Panc1 (cell line): ENCODE results near the gene CSH2. TPM values are rescaled to one million over a fixed set of nuclear protein-coding genes. Genes with fewer than 3 reads are reported as not detected.
"Not testable (repeated sequence)": the region's sequence is repeated elsewhere in the genome, so short reads cannot be mapped to it uniquely, and the experiment has no call there.

ENCODE experiments used
- ATAC-seq: fragments of 200-7000 bp; cut with Tn5 transposase; 2 replicates; pipeline ENCODE4 v1.9.1; 2020; ENCODE audit warnings: mild to moderate bottlenecking, moderate library complexity
- BruUV-seq: library from RNA; stranded (reverse); fragments of 400-500 nt; replicated peaks from 2 replicates; lab custom pipeline; 2021; lab: Mats Ljungman, UMichigan
- CTCF ChIA-PET: fragments of 300-600 bp; sonication (Branson Sonifier 250); formaldehyde crosslinking; loops from one replicate; lab custom pipeline; 2022; ENCODE audit warnings: antibody characterized with exemption; lab: Charles Lee
- POLR2A ChIA-PET: fragments of 300-600 bp; sonication (Branson Sonifier 250); formaldehyde crosslinking; loops from one replicate; lab custom pipeline; 2022; ENCODE audit warnings: antibody characterized with exemption; lab: Charles Lee
- DNase-seq: peaks from one replicate; pipeline ENCODE4 v3.0.0-alpha.2; 2010; ENCODE audit warnings: low read depth, low spot score
- H3K27ac ChIP-seq: 2 replicates; pipeline ENCODE4 v1.5.1; 2011; ENCODE audit warnings: mild to moderate bottlenecking, low read length, inconsistent platforms
- H3K27me3 ChIP-seq: fragments of 200-500 bp; sonication (Bioruptor generic); 2 replicates; pipeline ENCODE4 v1.6.0; 2014; ENCODE audit warnings: low read length, inconsistent platforms; ENCODE audit not compliant: control insufficient read depth, insufficient read depth
- H3K36me3 ChIP-seq: fragments of 200-500 bp; sonication (Bioruptor generic); 2 replicates; pipeline ENCODE4 v1.5.1; 2014; ENCODE audit warnings: inconsistent platforms, mild to moderate bottlenecking, low read length, moderate library complexity; ENCODE audit not compliant: control insufficient read depth, insufficient read depth
- H3K4me1 ChIP-seq: 2 replicates; pipeline ENCODE4 v1.5.1; 2011; ENCODE audit warnings: inconsistent platforms, mild to moderate bottlenecking, low read length, moderate library complexity; ENCODE audit not compliant: control insufficient read depth, insufficient read depth
- H3K4me3 ChIP-seq, 2 experiments: 2 replicates each; pipeline ENCODE4 v1.5.1; 2011 to 2012; ENCODE audit warnings: low read depth in 2 of 2, low read length in 2 of 2, mild to moderate bottlenecking in 2 of 2, inconsistent platforms in 1 of 2, moderate library complexity in 1 of 2
- H3K9me3 ChIP-seq: fragments of 200-500 bp; sonication (Bioruptor generic); 2 replicates; pipeline ENCODE4 v1.5.1; 2014; ENCODE audit warnings: low read depth, mild to moderate bottlenecking, inconsistent platforms, low read length, moderate library complexity; ENCODE audit not compliant: control insufficient read depth, insufficient read depth
- CTCF ChIP-seq: fragments of 450-650 bp; IDR thresholded peaks from 2 replicates; pipeline ENCODE4 v1.5.1; 2017; ENCODE audit warnings: mild to moderate bottlenecking
- in situ Hi-C: cut with HindIII; loops from 2 replicates; pipeline ENCODE4 v1.10.0; 2016; ENCODE audit warnings: low sequenced_read_pairs, low pct_unique_long_range_greater_than_20kb
- intact Hi-C: fragments of 100-400 bp; cut with micrococcal nuclease; formaldehyde crosslinking; loops from one replicate; pipeline ENCODE4 v1.10.0; 2022; ENCODE audit not compliant: unreplicated experiment
- total RNA-seq: library from RNA; stranded (reverse); gene quantifications from one replicate; pipeline ENCODE4 v1.2.1, GENCODE V29; 2021; ENCODE audit not compliant: unreplicated experiment

Gene CSH2
- total RNA-seq, 1 experiment from 2014 or later = not detected

DNA sequence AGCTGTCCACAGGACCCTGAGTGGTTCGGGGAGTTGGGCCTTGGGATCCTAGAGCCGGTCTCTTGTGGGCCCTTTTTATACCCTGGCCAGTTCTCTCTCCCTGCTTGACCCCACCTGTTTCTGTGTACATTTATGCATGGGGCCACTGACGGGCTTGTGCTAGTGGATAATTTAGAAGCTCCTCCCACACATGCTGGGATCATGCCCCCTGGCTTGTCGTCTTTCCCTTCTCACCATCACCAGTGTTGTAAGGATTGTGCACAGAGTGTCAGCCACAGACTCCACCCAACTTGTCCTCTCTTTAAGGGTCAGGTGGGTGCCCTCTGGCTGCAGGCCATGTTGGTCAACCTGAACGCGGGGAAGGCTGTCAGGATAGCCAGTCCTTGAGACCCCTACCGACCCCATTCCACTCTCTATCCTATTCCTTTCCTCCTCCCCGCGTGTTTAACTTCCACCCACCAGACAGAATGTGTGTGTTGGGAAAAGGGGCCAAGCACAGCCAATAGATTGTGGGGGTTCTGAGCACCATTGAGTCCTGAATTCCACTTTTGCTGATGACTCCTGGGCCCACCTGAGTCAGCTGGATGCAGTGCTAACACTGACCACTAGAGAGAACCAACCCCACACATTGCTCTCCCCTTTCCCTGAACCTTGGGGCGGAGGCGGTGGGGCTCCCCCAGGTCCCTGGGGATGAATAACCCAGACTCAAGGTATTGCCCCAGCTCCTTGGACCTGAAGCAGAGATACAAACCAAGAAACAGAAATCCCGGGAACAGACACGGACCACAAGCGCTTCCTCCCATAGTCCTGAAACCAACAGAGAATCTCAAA lies 23.3 kb upstream of the CSH2 start, which contains the start of gene CSH1:
TSS of gene CSH1 (minus strand) at position 51 of the 831 bp plus-strand sequence. CDS start 63 bp downstream, outside the sequence.
- H3K4me3 ChIP-seq, H3K27me3 ChIP-seq, H3K4me1 ChIP-seq, ATAC-seq, BruUV-seq, DNase-seq, H3K27ac ChIP-seq, POLR2A ChIA-PET, H3K9me3 ChIP-seq, intact Hi-C loops, H3K36me3 ChIP-seq, CTCF ChIA-PET, in situ Hi-C loops: not testable (repeated sequence)

- POLR2A ChIA-PET, DNase-seq, H3K4me3 ChIP-seq, H3K9me3 ChIP-seq, H3K36me3 ChIP-seq, intact Hi-C loops, H3K27me3 ChIP-seq, BruUV-seq, H3K27ac ChIP-seq, ATAC-seq, H3K4me1 ChIP-seq, in situ Hi-C loops, CTCF ChIA-PET: not testable (repeated sequence)
Measured at GRCh38 chr17:63894821-63895220, 21.3 kb upstream of the CSH2 start.

- H3K27me3 ChIP-seq, BruUV-seq, in situ Hi-C loops, DNase-seq, POLR2A ChIA-PET, H3K36me3 ChIP-seq, H3K9me3 ChIP-seq, H3K4me1 ChIP-seq, ATAC-seq, H3K4me3 ChIP-seq, intact Hi-C loops, H3K27ac ChIP-seq: not testable (repeated sequence)
- CTCF ChIA-PET = interaction anchor here (0.6 kb wide), 1 partner anchor 12 kb away, joined by 4 read pairs; the partner anchor contains the start of gene GH2
Measured at GRCh38 chr17:63894021-63894420, 20.5 kb upstream of the CSH2 start.

DNA sequence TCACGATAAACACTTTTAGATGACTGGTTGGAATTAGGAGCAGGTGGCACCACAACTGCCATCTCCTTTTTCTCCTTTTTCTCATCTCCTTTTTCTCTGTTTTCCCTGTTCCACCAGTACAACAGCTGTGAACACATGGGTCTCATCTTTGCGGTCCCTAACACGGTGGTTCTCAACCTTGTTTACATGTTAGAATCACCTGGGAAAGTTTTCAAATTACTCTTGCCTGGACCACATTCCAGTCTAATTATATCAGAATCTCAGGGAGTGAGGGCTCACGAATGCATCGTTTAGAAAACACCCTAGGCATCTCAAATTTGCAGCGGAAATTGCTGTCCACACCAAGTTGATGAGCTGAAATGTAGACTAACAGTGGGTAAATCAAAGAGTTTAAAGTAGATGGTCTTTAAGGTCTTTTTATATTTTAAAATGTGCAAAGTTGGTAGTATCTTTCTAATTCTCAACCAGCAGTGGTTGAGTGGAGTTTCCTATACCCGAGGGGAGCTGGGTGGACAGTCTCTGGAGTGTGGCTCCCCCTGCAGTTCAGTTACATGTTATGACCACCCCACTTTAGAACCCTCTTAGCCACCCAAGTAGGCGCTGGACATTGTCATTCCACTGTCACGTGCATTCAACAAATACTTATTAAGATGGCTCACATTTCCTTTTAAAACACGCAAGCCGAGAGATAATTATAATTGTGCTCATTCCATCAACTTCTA lies 19.0 kb upstream of the CSH2 start:
- ATAC-seq, intact Hi-C loops, H3K36me3 ChIP-seq, in situ Hi-C loops, H3K27ac ChIP-seq, H3K4me1 ChIP-seq, BruUV-seq, POLR2A ChIA-PET, H3K4me3 ChIP-seq, H3K9me3 ChIP-seq, DNase-seq, H3K27me3 ChIP-seq: not testable (repeated sequence)
- CTCF ChIA-PET = interaction anchor here (0.6 kb wide), 1 partner anchor 231 kb away, joined by 5 read pairs; no protein-coding TSS in a partner anchor
- TF ChIP-seq CTCF = peak; percentile 43
